HEK293 (cell line): ENCODE results near the gene PACS2.

Source experiments
- CTCF ChIP-seq: fragments of 450-650 bp; formaldehyde crosslinking; IDR thresholded peaks from 2 replicates; pipeline ENCODE4 v1.5.1; 2016; ENCODE audit warnings: missing biosample characterization, missing genetic modification characterization
- REPIN1 ChIP-seq: fragments of 450-650 bp; formaldehyde crosslinking; IDR thresholded peaks from 2 replicates; pipeline ENCODE4 v1.5.1; 2017; ENCODE audit warnings: missing biosample characterization, missing genetic modification characterization, low read depth
- ZBTB1 ChIP-seq: fragments of 450-650 bp; formaldehyde crosslinking; IDR thresholded peaks from 2 replicates; pipeline ENCODE4 v1.5.1; 2016; ENCODE audit warnings: missing biosample characterization, missing genetic modification characterization
- ZBTB20 ChIP-seq: fragments of 450-650 bp; formaldehyde crosslinking; IDR thresholded peaks from 2 replicates; pipeline ENCODE4 v1.5.1; 2016; ENCODE audit warnings: missing biosample characterization, missing genetic modification characterization
- ZNF169 ChIP-seq: fragments of 450-650 bp; formaldehyde crosslinking; IDR thresholded peaks from 2 replicates; pipeline ENCODE4 v1.5.1; 2016; ENCODE audit warnings: missing biosample characterization, missing genetic modification characterization
- ZNF221 ChIP-seq: fragments of 450-650 bp; formaldehyde crosslinking; IDR thresholded peaks from 2 replicates; pipeline ENCODE4 v1.5.1; 2017; ENCODE audit warnings: missing biosample characterization, missing genetic modification characterization, borderline replicate concordance
- ZNF292 ChIP-seq: fragments of 450-650 bp; formaldehyde crosslinking; IDR thresholded peaks from 2 replicates; pipeline ENCODE4 v1.5.1; 2016; ENCODE audit warnings: low read depth, missing biosample characterization, missing genetic modification characterization, borderline replicate concordance
- ZNF449 ChIP-seq: fragments of 450-650 bp; formaldehyde crosslinking; IDR thresholded peaks from 2 replicates; pipeline ENCODE4 v1.5.1; 2017; ENCODE audit warnings: missing biosample characterization, mild to moderate bottlenecking, missing genetic modification characterization, moderate library complexity
- ZNF621 ChIP-seq: fragments of 450-650 bp; formaldehyde crosslinking; IDR thresholded peaks from 2 replicates; pipeline ENCODE4 v1.5.1; 2017; ENCODE audit warnings: missing biosample characterization, missing genetic modification characterization
- ZNF776 ChIP-seq: fragments of 450-650 bp; formaldehyde crosslinking; IDR thresholded peaks from 2 replicates; pipeline ENCODE4 v1.5.0; 2017; ENCODE audit warnings: missing biosample characterization, missing genetic modification characterization, borderline replicate concordance
- TF ChIP-seq, protein P1 (sequence below): fragments of 450-650 bp; formaldehyde crosslinking; IDR thresholded peaks from 2 replicates; pipeline ENCODE4 v1.5.1; 2016; ENCODE audit warnings: missing biosample characterization, missing genetic modification characterization
- TF ChIP-seq, protein P2 (sequence below): fragments of 450-650 bp; formaldehyde crosslinking; IDR thresholded peaks from 2 replicates; pipeline ENCODE4 v1.5.1; 2016; ENCODE audit warnings: missing biosample characterization, missing genetic modification characterization, borderline replicate concordance
- TF ChIP-seq, protein P3 (sequence below): sonication (generic); formaldehyde crosslinking; IDR thresholded peaks from 2 replicates; pipeline ENCODE4 v1.8.1; 2022; ENCODE audit warnings: mild to moderate bottlenecking, moderate library complexity, missing genetic modification reagents

DNA sequence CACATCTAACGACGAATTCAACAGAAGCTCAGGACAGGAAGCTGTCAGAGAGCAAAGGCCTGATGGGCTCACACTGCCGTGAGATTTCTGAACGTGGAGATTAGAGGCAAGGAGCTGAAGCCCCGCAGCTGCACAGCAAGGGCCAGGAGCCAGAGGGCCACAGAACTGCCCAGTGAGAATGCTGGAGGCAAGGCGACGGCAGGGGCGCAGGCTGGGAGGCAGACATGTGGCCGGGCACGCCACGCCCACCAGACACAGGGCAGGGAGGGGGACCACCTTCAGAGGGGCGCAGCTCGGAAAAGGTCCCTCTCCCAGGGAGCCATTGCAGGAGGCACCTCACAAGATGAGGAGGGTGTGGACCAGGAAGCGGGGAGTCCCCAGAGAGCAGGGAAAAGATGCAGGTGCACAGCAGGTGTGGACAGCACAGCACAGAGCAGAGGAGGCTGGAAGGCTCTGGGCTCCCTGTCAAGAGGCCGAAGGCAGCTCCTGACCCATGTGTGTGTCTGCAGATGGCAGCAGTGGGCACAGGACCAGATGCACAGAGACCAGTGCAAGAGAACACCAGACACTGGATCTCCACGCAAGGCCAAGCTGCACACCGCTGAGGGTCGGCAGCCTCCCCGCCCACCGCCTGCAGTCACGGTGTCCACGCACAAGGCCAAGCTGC, 43.2 kb upstream of the PACS2 start:
- no peak for TF ChIP-seq ZNF621 (tag by site-specific recombination)
- no peak for TF ChIP-seq ZNF169 (tag by site-specific recombination)
- no peak for TF ChIP-seq ZNF776 (tag by site-specific recombination)
- no peak for TF ChIP-seq CTCF (tag by site-specific recombination)
- TF ChIP-seq, protein P1, sequence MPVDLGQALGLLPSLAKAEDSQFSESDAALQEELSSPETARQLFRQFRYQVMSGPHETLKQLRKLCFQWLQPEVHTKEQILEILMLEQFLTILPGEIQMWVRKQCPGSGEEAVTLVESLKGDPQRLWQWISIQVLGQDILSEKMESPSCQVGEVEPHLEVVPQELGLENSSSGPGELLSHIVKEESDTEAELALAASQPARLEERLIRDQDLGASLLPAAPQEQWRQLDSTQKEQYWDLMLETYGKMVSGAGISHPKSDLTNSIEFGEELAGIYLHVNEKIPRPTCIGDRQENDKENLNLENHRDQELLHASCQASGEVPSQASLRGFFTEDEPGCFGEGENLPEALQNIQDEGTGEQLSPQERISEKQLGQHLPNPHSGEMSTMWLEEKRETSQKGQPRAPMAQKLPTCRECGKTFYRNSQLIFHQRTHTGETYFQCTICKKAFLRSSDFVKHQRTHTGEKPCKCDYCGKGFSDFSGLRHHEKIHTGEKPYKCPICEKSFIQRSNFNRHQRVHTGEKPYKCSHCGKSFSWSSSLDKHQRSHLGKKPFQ (tag by site-specific recombination) = no peak
- TF ChIP-seq ZBTB1 (tag by site-specific recombination) = no peak
- TF ChIP-seq REPIN1 (tag by site-specific recombination) = no peak
- TF ChIP-seq ZBTB20 = no peak
- no peak for TF ChIP-seq ZNF292 (tag by site-specific recombination)
- TF ChIP-seq, protein P2, sequence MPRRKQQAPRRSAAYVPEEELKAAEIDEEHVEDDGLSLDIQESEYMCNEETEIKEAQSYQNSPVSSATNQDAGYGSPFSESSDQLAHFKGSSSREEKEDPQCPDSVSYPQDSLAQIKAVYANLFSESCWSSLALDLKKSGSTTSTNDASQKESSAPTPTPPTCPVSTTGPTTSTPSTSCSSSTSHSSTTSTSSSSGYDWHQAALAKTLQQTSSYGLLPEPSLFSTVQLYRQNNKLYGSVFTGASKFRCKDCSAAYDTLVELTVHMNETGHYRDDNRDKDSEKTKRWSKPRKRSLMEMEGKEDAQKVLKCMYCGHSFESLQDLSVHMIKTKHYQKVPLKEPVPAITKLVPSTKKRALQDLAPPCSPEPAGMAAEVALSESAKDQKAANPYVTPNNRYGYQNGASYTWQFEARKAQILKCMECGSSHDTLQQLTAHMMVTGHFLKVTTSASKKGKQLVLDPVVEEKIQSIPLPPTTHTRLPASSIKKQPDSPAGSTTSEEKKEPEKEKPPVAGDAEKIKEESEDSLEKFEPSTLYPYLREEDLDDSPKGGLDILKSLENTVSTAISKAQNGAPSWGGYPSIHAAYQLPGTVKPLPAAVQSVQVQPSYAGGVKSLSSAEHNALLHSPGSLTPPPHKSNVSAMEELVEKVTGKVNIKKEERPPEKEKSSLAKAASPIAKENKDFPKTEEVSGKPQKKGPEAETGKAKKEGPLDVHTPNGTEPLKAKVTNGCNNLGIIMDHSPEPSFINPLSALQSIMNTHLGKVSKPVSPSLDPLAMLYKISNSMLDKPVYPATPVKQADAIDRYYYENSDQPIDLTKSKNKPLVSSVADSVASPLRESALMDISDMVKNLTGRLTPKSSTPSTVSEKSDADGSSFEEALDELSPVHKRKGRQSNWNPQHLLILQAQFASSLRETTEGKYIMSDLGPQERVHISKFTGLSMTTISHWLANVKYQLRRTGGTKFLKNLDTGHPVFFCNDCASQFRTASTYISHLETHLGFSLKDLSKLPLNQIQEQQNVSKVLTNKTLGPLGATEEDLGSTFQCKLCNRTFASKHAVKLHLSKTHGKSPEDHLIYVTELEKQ (tag by site-specific recombination) = no peak
- no peak for TF ChIP-seq ZNF449 (tag by site-specific recombination)
- no peak for TF ChIP-seq ZNF221
- TF ChIP-seq, protein P3, sequence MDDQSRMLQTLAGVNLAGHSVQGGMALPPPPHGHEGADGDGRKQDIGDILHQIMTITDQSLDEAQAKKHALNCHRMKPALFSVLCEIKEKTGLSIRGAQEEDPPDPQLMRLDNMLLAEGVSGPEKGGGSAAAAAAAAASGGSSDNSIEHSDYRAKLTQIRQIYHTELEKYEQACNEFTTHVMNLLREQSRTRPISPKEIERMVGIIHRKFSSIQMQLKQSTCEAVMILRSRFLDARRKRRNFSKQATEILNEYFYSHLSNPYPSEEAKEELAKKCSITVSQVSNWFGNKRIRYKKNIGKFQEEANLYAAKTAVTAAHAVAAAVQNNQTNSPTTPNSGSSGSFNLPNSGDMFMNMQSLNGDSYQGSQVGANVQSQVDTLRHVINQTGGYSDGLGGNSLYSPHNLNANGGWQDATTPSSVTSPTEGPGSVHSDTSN (CRISPR knock-in tag) = no peak
